Smooth muscle cell (in vitro differentiated cells): Measurements from ENCODE around the gene MDM4. TPM values are rescaled to one million over a fixed set of nuclear protein-coding genes. Genes with fewer than 3 reads are reported as not detected.

Experiments used
- DNase-seq: peaks from one replicate; lab custom pipeline; 2025; ENCODE audit not compliant: unreplicated experiment; lab: John Stamatoyannopoulos, UW
- H2AFZ ChIP-seq: fragments of 200-600 bp; sonication (generic); 2 replicates; pipeline ENCODE4 v1.6.0; 2016; ENCODE audit warnings: antibody characterized with exemption, low read depth, mild to moderate bottlenecking
- H3F3A ChIP-seq: fragments of 200-600 bp; sonication (generic); 2 replicates; pipeline ENCODE4 v1.6.0; 2017; ENCODE audit warnings: antibody characterized with exemption, low read depth
- H3K27ac ChIP-seq: fragments of 200-600 bp; sonication (generic); 2 replicates; pipeline ENCODE4 v1.5.1; 2016; ENCODE audit warnings: low read depth, mild to moderate bottlenecking
- H3K27me3 ChIP-seq: fragments of 200-600 bp; sonication (generic); 2 replicates; pipeline ENCODE4 v1.6.1; 2016; ENCODE audit warnings: low read depth, mild to moderate bottlenecking
- H3K36me3 ChIP-seq: fragments of 200-600 bp; sonication (generic); 2 replicates; pipeline ENCODE4 v1.5.1; 2016; ENCODE audit warnings: low read depth
- H3K4me1 ChIP-seq: fragments of 200-600 bp; sonication (generic); 2 replicates; pipeline ENCODE4 v1.5.1; 2016; ENCODE audit warnings: low read depth
- H3K4me2 ChIP-seq: fragments of 200-600 bp; sonication (generic); 2 replicates; pipeline ENCODE4 v1.6.0; 2016; ENCODE audit warnings: mild to moderate bottlenecking
- H3K4me3 ChIP-seq: fragments of 200-600 bp; sonication (generic); 2 replicates; pipeline ENCODE4 v1.5.1; 2016; ENCODE audit warnings: mild to moderate bottlenecking
- H3K79me2 ChIP-seq: fragments of 200-600 bp; sonication (generic); 2 replicates; pipeline ENCODE4 v1.6.0; 2016; ENCODE audit warnings: low read depth, mild to moderate bottlenecking
- H3K9ac ChIP-seq: fragments of 200-600 bp; sonication (generic); 2 replicates; pipeline ENCODE4 v1.6.0; 2016; ENCODE audit warnings: low read depth
- H3K9me3 ChIP-seq: fragments of 200-600 bp; sonication (generic); replicated peaks from 2 replicates; pipeline ENCODE4 v1.5.1; 2016; ENCODE audit warnings: low read depth
- H4K20me1 ChIP-seq: fragments of 200-600 bp; sonication (generic); 2 replicates; pipeline ENCODE4 v1.6.0; 2016; ENCODE audit warnings: low read depth
- CTCF ChIP-seq: fragments of 200-600 bp; sonication (generic); IDR thresholded peaks from 2 replicates; pipeline ENCODE4 v1.5.1; 2017; ENCODE audit warnings: borderline replicate concordance, mild to moderate bottlenecking, antibody characterized with exemption; ENCODE audit not compliant: insufficient read depth, poor library complexity, severe bottlenecking
- WGBS: methylation state at CpG from one replicate; pipeline ENCODE4 v1.1.7; 2016; ENCODE audit warnings: low lambda C conversion rate; 5-methylcytosine and 5-hydroxymethylcytosine counted together
- polyA plus RNA-seq: library from polyadenylated mRNA; unstranded; fragments of >200 nt; fragmentation: Nextera tagmentation; extraction: Ambion mirVana; gene quantifications from 2 replicates; pipeline ENCODE4 v1.2.1, GENCODE V29; 2016
- total RNA-seq: library from RNA; depleted of rRNA; stranded (reverse); fragments of >200 nt; gene quantifications from 2 replicates; pipeline ENCODE4 v1.2.3, GENCODE V29; 2014

Gene MDM4
- total and polyA plus RNA-seq, 2 experiments from 2014 or later: 10.8 to 31.7 TPM

- H3K27ac ChIP-seq: no peak overlapping the region
- H3F3A ChIP-seq: peaks cover 6% of the 10 kb centered on the region
- H3K4me2 ChIP-seq: no peak overlapping the region
- 26% methylated on average over 1 of the region's 1 CpG for WGBS
- no peaks in the 10 kb centered on the region for H3K27me3 ChIP-seq
- peaks cover 13% of the 10 kb centered on the region for H4K20me1 ChIP-seq
- H3K9me3 ChIP-seq: no peaks in the 10 kb centered on the region
- H3K36me3 ChIP-seq: no peaks in the 10 kb centered on the region
- H3K4me3 ChIP-seq: no peak overlapping the region
- peaks cover 5% of the 10 kb centered on the region for H3K79me2 ChIP-seq
- H3K4me1 ChIP-seq: peaks cover 4% of the 10 kb centered on the region
- H2AFZ ChIP-seq: no peak overlapping the region
- no peak overlapping the region for H3K9ac ChIP-seq
- no peak for DNase-seq
- no peak for TF ChIP-seq CTCF
These were observed 42.7 kb upstream of the MDM4 start for GRCh38 chr1:204473400-204473965.

DNA sequence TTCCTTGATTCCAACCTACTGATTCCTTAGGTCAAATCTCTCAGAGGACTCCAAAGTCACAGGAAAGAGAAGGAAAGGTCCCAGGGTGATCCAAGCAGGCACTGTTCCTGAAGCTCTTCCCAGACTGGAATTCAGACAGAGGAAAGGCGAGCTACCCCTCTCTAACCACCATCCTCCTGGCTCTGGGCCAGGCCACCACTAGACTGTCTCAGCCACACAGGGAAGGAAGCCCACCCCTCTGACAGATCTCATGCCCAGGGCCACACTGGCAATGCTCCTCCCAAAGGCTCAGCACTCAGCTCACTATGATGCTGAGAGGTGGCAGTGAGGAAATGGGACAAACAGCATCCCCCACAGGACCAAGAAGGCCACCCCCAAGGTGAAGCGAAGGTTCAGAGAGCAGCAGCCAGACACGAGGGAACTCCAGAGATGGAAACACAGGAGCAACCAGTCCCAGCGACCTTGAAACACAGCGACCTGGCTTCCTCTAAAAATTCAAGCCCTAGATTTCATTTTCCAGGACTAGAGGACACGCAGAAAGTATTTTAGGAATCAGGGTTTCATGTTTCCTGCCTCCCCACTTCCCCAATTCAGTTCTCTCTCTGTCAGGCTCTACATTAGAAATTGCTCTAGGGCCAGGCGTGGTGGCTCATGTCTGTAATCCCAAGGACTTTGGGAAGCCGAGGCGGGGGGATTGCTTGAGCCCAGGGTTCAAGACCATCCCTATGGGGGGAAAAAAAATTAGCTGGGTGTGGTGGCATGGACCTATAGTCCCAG lies 40.4 kb upstream of the MDM4 start:
- H2AFZ ChIP-seq: no peak overlapping the region
- H3K36me3 ChIP-seq: no peaks in the 10 kb centered on the region
- peaks cover 5% of the 10 kb centered on the region for H3K79me2 ChIP-seq
- WGBS: 86% methylated on average over 9 of the region's 9 CpGs
- peaks cover 18% of the 10 kb centered on the region for H4K20me1 ChIP-seq
- no peak overlapping the region for H3K27ac ChIP-seq
- no peaks in the 10 kb centered on the region for H3K9me3 ChIP-seq
- no peaks in the 10 kb centered on the region for H3K27me3 ChIP-seq
- H3K4me1 ChIP-seq: peaks cover 8% of the 10 kb centered on the region
- no peak for TF ChIP-seq CTCF
- peaks cover 6% of the 10 kb centered on the region for H3F3A ChIP-seq
- no peak for DNase-seq
- no peak overlapping the region for H3K9ac ChIP-seq
- no peak overlapping the region for H3K4me2 ChIP-seq
- H3K4me3 ChIP-seq: no peak overlapping the region

GRCh38 chr1:204476563-204476962 lies 39.6 kb upstream of the MDM4 start:
- H3K4me2 ChIP-seq: no peak overlapping the region
- no peak for DNase-seq
- peaks cover 6% of the 10 kb centered on the region for H3F3A ChIP-seq
- whole genome bisulfite sequencing: 92% methylated on average over 5 of the region's 5 CpGs
- no peak overlapping the region for H3K4me3 ChIP-seq
- H3K4me1 ChIP-seq: peaks cover 9% of the 10 kb centered on the region
- H3K79me2 ChIP-seq: peaks cover 5% of the 10 kb centered on the region
- H3K27ac ChIP-seq: no peak overlapping the region
- no peak overlapping the region for H3K9ac ChIP-seq
- H2AFZ ChIP-seq: no peak overlapping the region
- H3K36me3 ChIP-seq: no peaks in the 10 kb centered on the region
- no peak for TF ChIP-seq CTCF
- H4K20me1 ChIP-seq: peaks cover 18% of the 10 kb centered on the region
- H3K9me3 ChIP-seq: no peaks in the 10 kb centered on the region
- no peaks in the 10 kb centered on the region for H3K27me3 ChIP-seq
